ENCODE measurements around the gene KDM2B.

DNA sequence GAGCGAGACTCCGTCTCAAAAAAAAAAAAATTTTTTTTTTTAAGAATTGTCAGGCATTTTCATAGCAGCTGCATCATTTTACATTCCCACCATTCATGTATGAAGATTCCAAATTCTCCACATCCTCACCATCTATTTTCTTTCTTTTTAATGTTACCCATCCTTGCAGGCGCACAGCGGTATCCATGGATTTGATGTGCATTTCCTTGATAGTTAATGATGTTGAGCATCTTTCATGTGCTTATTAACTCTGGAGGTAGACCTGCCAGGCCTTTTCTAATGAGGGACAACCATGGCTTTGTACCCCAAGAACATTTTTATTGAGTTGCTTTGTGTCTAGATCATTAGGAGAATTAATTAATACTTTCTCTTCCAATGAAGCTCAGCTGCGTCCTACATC, 182.5 kb downstream of the KDM2B start:
- TF ChIP-seq, protein P1, sequence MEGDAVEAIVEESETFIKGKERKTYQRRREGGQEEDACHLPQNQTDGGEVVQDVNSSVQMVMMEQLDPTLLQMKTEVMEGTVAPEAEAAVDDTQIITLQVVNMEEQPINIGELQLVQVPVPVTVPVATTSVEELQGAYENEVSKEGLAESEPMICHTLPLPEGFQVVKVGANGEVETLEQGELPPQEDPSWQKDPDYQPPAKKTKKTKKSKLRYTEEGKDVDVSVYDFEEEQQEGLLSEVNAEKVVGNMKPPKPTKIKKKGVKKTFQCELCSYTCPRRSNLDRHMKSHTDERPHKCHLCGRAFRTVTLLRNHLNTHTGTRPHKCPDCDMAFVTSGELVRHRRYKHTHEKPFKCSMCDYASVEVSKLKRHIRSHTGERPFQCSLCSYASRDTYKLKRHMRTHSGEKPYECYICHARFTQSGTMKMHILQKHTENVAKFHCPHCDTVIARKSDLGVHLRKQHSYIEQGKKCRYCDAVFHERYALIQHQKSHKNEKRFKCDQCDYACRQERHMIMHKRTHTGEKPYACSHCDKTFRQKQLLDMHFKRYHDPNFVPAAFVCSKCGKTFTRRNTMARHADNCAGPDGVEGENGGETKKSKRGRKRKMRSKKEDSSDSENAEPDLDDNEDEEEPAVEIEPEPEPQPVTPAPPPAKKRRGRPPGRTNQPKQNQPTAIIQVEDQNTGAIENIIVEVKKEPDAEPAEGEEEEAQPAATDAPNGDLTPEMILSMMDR (conservative IDR thresholded peaks at IDR 0.05; ENCODE audit: low read depth, low read length), result no peak
- no peak for TF ChIP-seq EZH2 (IDR thresholded peaks at IDR 0.05; ENCODE audit: borderline replicate concordance, low read depth, low read length, poor library complexity, severe bottlenecking)
